Testis (tissue), 3 donors: Measurements from ENCODE around the gene ALG9. TPM values are rescaled to one million over a fixed set of nuclear protein-coding genes. Genes with fewer than 3 reads are reported as not detected.

ENCODE experiments used
- DNase-seq: peaks from one replicate; pipeline ENCODE4 v3.0.0-alpha.2; 2019
- H3K27ac ChIP-seq, 2 donors: fragments of 200-600 bp; sonication (generic); one replicate each; pipeline ENCODE4 v1.5.1; 2019
- H3K27me3 ChIP-seq: fragments of 200-600 bp; sonication (generic); one replicate; pipeline ENCODE4 v1.5.1; 2019
- H3K36me3 ChIP-seq: fragments of 200-600 bp; sonication (generic); one replicate; pipeline ENCODE4 v1.5.1; 2017; ENCODE audit warnings: low read depth; ENCODE audit errors: missing control alignments
- H3K4me1 ChIP-seq: fragments of 200-600 bp; sonication (generic); one replicate; pipeline ENCODE4 v1.5.1; 2019
- H3K4me3 ChIP-seq, 2 donors: fragments of 200-600 bp; sonication (generic); one replicate each; pipeline ENCODE4 v1.5.1; 2017 to 2019
- H3K9me3 ChIP-seq: fragments of 200-600 bp; sonication (generic); one replicate; pipeline ENCODE4 v1.5.1; 2017
- CTCF ChIP-seq, 3 experiments: fragments of 450-650 bp in 2 of 3; fragments of 200-600 bp in 1 of 3; sonication (generic) in 1 of 3; IDR thresholded peaks; one replicate each; pipeline ENCODE4 v1.5.1; 2016 to 2019; ENCODE audit warnings: antibody characterized with exemption in 3 of 3, mild to moderate bottlenecking in 2 of 3, moderate library complexity in 1 of 3
- POLR2A ChIP-seq: fragments of 450-650 bp; IDR thresholded peaks from one replicate; pipeline ENCODE4 v1.6.1; 2017; ENCODE audit warnings: antibody characterized with exemption, mild to moderate bottlenecking, moderate library complexity
- WGBS, 2 donors: methylation state at CpG; one replicate each; pipeline ENCODE4 v1.1.5; 2018; 5-methylcytosine and 5-hydroxymethylcytosine counted together
- intact Hi-C: fragments of 100-400 bp; cut with DNase I; formaldehyde crosslinking; loops from one replicate; pipeline ENCODE4 v1.15.1; 2023; ENCODE audit warnings: low total_unique reads
- polyA plus RNA-seq: library from polyadenylated mRNA; stranded (reverse); fragments of 350-450 nt; fragmentation: Illumina TruSeq; extraction: RNeasy Lipid Tissue Mini Kit (QIAGEN cat#74804); gene quantifications from one replicate; pipeline ENCODE4 v1.2.3, GENCODE V29; 2014; ENCODE audit warnings: low read depth, low replicate concordance; ENCODE audit not compliant: insufficient read depth
- total RNA-seq, 2 donors: library from RNA; depleted of rRNA; stranded (reverse); fragments of >200 nt; gene quantifications; one replicate each; pipeline ENCODE4 v1.2.3, GENCODE V29; 2016

The ALG9 gene
- total and polyA plus RNA-seq, 3 donors from 2014 or later: 40.1 to 42.0 (median 41.3) TPM

DNA sequence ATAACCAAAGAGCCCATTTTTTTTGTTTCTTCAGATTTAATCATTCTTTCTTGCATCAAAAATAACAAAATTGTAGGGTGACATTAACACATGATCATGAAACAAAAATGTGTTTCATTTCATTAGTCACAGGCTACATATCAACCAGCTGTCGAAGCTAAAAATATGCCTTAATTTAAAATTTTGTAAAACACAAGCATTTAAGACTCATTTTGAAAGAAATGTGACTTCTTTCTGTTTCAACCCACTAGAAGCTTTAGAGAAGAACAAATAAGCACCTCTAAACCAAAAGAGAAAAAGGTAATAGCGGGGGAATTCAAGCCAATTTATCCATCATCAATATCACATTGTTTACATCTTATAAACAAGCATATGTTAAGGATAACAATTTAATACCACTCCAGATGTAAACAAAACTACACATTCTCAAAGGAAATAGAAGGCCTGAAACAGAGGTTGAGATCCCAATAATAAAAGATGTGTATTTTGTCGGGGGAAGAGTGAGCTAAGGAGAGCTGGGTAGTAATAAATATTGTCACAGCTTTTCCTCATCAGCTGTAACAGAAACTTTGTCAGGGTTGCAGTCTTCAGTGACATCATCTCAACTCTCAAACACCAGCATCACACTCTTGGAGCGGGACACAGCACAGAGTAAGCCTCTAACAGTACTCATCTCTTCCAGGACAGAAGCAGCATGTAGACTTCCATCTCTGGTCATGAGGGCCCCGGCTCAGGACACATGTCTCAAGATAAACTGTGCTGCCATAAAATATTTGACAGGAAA lies 42.0 kb downstream of the ALG9 start:
- intact Hi-C loops: no loop called here
- no peak for DNase-seq
- WGBS, 2 donors: 90 to 91% methylated on average over 5 of the region's 5 CpGs
- Histone ChIP-seq H3K27me3 (no peaks in the 10 kb centered on the region), H3K36me3 (no peaks in the 10 kb centered on the region), H3K27ac (no peak overlapping the region), H3K4me1 (no peaks in the 10 kb centered on the region), H3K4me3 (no peak overlapping the region), H3K9me3 (no peaks in the 10 kb centered on the region)
- no peak for TF ChIP-seq CTCF (IDR thresholded peaks at IDR 0.05)

- H3K4me1 ChIP-seq: no peaks in the 10 kb centered on the region
- no peak overlapping the region for H3K27ac ChIP-seq
- no peak overlapping the region for H3K4me3 ChIP-seq
- H3K9me3 ChIP-seq: no peaks in the 10 kb centered on the region
- intact Hi-C loops: no loop called here
- no peak for DNase-seq
- 84 to 87% methylated on average over 2 of the region's 2 CpGs for WGBS, 2 donors
- TF ChIP-seq CTCF (IDR thresholded peaks at IDR 0.05) (no peak), POLR2A (no peak)
- H3K27me3 ChIP-seq: no peaks in the 10 kb centered on the region
- H3K36me3 ChIP-seq: no peaks in the 10 kb centered on the region
These were observed 44.9 kb downstream of the ALG9 start for GRCh38 chr11:111826322-111826950.

- no peak for TF ChIP-seq CTCF (IDR thresholded peaks at IDR 0.05)
- TF ChIP-seq POLR2A: no peak
- intact Hi-C loops: no loop called here
These were observed 47.8 kb downstream of the ALG9 start for GRCh38 chr11:111823629-111824028.

GRCh38 chr11:111823131-111823530 lies 48.2 kb downstream of the ALG9 start:
- Histone ChIP-seq H3K4me3 (no peak overlapping the region), H3K36me3 (no peaks in the 10 kb centered on the region), H3K4me1 (no peaks in the 10 kb centered on the region), H3K27ac (no peak overlapping the region), H3K27me3 (no peaks in the 10 kb centered on the region), H3K9me3 (no peaks in the 10 kb centered on the region)
- intact Hi-C loops: no loop called here
- 81 to 87% methylated on average over 1 of the region's 1 CpG for WGBS, 2 donors
- no peak for DNase-seq
- TF ChIP-seq CTCF (IDR thresholded peaks at IDR 0.05): no peak
- no peak for TF ChIP-seq POLR2A

More at GRCh38 chr11:111823629-111824028, 47.8 kb downstream of the ALG9 start:
- Histone ChIP-seq H3K36me3 (no peaks in the 10 kb centered on the region), H3K4me3 (no peak overlapping the region), H3K27me3 (no peaks in the 10 kb centered on the region), H3K4me1 (no peaks in the 10 kb centered on the region), H3K27ac (no peak overlapping the region), H3K9me3 (no peaks in the 10 kb centered on the region)
- DNase-seq: no peak
